Vagina (tissue), 2 donors: ENCODE measurements around the gene CRACR2B. TPM values are rescaled to one million over a fixed set of nuclear protein-coding genes. Genes with fewer than 3 reads are reported as not detected.

ENCODE experiments used
- DNase-seq, 2 donors: peaks; one replicate each; pipeline ENCODE4 v3.0.0-alpha.2; 2017; ENCODE audit errors: extremely low spot score in 2 of 2
- H3K27ac ChIP-seq: fragments of 200-600 bp; sonication (generic); one replicate; pipeline ENCODE4 v1.5.1; 2019
- H3K27me3 ChIP-seq: fragments of 200-600 bp; sonication (generic); one replicate; pipeline ENCODE4 v1.5.1; 2019
- H3K36me3 ChIP-seq, 2 donors: fragments of 200-600 bp; sonication (generic); one replicate each; pipeline ENCODE4 v1.5.1; 2017 to 2019
- H3K4me1 ChIP-seq: fragments of 200-600 bp; sonication (generic); one replicate; pipeline ENCODE4 v1.5.1; 2019
- H3K4me3 ChIP-seq, 2 donors: fragments of 200-600 bp; sonication (generic); 1 replicate in 1 of 2; 2 replicates in 1 of 2; pipeline ENCODE4 v1.5.1; 2016 to 2019
- H3K9me3 ChIP-seq: fragments of 200-600 bp; sonication (generic); one replicate; pipeline ENCODE4 v1.5.1; 2019
- POLR2A ChIP-seq, 2 donors: fragments of 450-650 bp; IDR thresholded peaks; one replicate each; pipeline ENCODE4 v1.6.1; 2017; ENCODE audit warnings: antibody characterized with exemption in 2 of 2, mild to moderate bottlenecking in 2 of 2, moderate library complexity in 2 of 2
- POLR2AphosphoS5 ChIP-seq, 2 donors: sonication (generic); formaldehyde crosslinking; IDR thresholded peaks; one replicate each; pipeline ENCODE4 v1.9.0; 2017; ENCODE audit warnings: antibody characterized with exemption in 2 of 2, mild to moderate bottlenecking in 2 of 2, low read depth in 1 of 2; ENCODE audit not compliant: insufficient read depth in 1 of 2
- intact Hi-C: fragments of 100-400 bp; cut with DNase I; formaldehyde crosslinking; loops from one replicate; pipeline ENCODE4 v1.15.1; 2023
- total RNA-seq: library from RNA; depleted of rRNA; stranded (reverse); fragments of >200 nt; gene quantifications from one replicate; pipeline ENCODE4 v1.2.3, GENCODE V29; 2016
- TF ChIP-seq, protein P1 (sequence below), 3 experiments: fragments of 450-650 bp in 2 of 3; fragments of 200-600 bp in 1 of 3; sonication (generic) in 1 of 3; IDR thresholded peaks; one replicate each; pipeline ENCODE4 v1.5.1; 2017 to 2019; ENCODE audit warnings: antibody characterized with exemption in 3 of 3, mild to moderate bottlenecking in 2 of 3, moderate library complexity in 2 of 3

The CRACR2B gene
- total RNA-seq, 1 donor from 2014 or later, result 4.9 TPM

DNA sequence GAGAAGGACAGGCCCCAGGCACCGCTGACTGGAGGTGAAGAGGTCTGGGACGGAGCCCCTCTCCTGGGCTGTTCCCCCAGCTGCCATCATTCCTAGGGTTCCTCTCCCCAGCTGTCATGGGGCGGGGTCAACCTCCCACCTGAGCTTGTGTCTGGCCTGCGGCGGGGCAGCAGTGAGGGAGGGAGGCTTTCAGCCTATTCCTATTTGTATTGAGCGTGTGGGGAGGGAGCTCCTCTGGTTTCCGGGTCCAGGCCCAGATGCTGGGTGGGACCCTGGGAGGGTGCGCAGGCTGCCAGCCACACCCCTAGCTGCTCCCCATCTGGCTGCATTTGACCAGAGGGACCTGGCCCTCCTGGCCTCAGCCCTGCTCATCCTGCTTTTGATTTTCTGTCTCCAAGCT, 28.7 kb downstream of the CRACR2B start:
- no peak overlapping the region for H3K27ac ChIP-seq
- H3K9me3 ChIP-seq, result no peaks in the 10 kb centered on the region
- intact Hi-C loops, result no loop called here
- no peaks in the 10 kb centered on the region for H3K27me3 ChIP-seq
- peaks cover 50% of the 10 kb centered on the region for H3K4me1 ChIP-seq
- no peaks in the 10 kb centered on the region for H3K36me3 ChIP-seq
- DNase-seq, result no peak
- no peak overlapping the region for H3K4me3 ChIP-seq
- TF ChIP-seq POLR2A (IDR thresholded peaks at IDR 0.05), result no peak
- TF ChIP-seq, protein P1, sequence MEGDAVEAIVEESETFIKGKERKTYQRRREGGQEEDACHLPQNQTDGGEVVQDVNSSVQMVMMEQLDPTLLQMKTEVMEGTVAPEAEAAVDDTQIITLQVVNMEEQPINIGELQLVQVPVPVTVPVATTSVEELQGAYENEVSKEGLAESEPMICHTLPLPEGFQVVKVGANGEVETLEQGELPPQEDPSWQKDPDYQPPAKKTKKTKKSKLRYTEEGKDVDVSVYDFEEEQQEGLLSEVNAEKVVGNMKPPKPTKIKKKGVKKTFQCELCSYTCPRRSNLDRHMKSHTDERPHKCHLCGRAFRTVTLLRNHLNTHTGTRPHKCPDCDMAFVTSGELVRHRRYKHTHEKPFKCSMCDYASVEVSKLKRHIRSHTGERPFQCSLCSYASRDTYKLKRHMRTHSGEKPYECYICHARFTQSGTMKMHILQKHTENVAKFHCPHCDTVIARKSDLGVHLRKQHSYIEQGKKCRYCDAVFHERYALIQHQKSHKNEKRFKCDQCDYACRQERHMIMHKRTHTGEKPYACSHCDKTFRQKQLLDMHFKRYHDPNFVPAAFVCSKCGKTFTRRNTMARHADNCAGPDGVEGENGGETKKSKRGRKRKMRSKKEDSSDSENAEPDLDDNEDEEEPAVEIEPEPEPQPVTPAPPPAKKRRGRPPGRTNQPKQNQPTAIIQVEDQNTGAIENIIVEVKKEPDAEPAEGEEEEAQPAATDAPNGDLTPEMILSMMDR (IDR thresholded peaks at IDR 0.05), result no peak
- no peak for TF ChIP-seq POLR2AphosphoS5 (IDR thresholded peaks at IDR 0.05; ENCODE audit: insufficient read depth in 1 of 2, low read depth in 1 of 2)

DNA sequence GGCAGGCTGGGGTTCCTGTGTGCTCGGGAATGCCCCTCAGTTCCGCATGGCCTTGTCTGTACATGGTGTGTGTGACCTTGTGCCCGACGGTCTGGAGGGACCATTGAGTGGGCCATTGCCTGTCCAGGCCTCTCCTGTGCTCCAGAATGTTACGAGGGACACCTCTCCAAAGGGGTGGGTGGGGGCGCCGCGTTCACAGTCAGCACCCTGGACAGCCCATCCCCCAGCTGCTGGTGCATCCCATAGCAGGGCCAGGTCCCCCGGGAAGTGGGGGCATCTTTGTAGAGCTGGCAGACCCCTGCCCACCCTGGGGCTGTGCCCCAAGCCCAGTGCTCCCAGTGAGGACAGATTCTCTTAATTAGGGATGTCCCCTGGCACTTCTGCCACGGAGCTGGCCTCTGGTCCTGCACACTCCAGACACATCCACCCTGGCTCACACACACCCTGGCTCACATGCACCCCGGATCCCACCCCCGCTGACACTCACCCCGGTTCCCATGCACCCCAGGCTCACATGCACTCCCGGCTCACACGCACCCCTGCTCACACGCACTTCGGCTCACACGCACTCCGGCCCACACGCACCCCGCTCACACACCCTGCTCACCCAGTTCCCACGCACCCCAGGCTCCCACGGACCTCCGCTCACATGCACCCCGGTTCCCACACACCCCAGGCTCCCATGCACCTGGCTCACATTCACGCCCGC, 30.5 kb downstream of the CRACR2B start:
- H3K27ac ChIP-seq, result no peak overlapping the region
- H3K4me1 ChIP-seq, result peaks cover 53% of the 10 kb centered on the region
- no peaks in the 10 kb centered on the region for H3K9me3 ChIP-seq
- no peak for DNase-seq
- intact Hi-C loops, result no loop called here
- H3K27me3 ChIP-seq, result no peaks in the 10 kb centered on the region
- TF ChIP-seq POLR2A (IDR thresholded peaks at IDR 0.05), result no peak
- TF ChIP-seq, protein P1 (IDR thresholded peaks at IDR 0.05), result no peak
- no peak for TF ChIP-seq POLR2AphosphoS5 (IDR thresholded peaks at IDR 0.05; ENCODE audit: insufficient read depth in 1 of 2, low read depth in 1 of 2)
- peaks cover 0 to 7% of the 10 kb centered on the region in 2 donors for H3K36me3 ChIP-seq
- no peak overlapping the region for H3K4me3 ChIP-seq

DNA sequence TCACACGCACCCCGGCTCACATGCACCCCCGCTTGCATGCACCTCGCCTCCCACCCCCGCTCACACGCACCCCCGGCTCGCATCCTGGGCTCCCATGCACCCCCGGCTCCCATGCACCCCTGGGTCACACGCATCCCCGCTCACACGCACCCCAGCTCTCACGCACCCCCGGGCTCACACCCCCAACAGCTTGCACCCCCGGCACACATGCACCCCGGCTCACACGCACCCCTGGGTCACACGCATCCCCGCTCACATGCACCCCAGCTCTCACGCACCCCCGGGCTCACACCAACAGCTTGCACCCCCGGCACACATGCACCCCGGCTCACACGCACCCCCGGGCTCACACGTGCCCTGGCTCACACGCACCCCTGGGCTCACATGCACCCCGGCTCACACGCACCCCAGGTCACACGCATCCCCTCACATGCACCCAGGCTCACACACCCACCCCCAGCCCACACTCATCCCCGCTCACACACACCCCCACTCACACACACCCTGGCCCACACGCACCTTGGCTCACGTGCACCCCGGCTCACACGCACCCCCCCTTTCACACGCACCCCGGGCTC, 31.1 kb downstream of the CRACR2B start:
- TF ChIP-seq, protein P1 (IDR thresholded peaks at IDR 0.05), result no peak
- TF ChIP-seq POLR2AphosphoS5 (IDR thresholded peaks at IDR 0.05; ENCODE audit: insufficient read depth in 1 of 2, low read depth in 1 of 2) (no peak), POLR2A (IDR thresholded peaks at IDR 0.05) (no peak)
- peaks cover 0 to 7% of the 10 kb centered on the region in 2 donors for H3K36me3 ChIP-seq
- H3K27ac ChIP-seq, result no peak overlapping the region
- H3K9me3 ChIP-seq, result no peaks in the 10 kb centered on the region
- intact Hi-C loops, result no loop called here
- H3K4me1 ChIP-seq, result peaks cover 50% of the 10 kb centered on the region
- H3K27me3 ChIP-seq, result no peaks in the 10 kb centered on the region
- DNase-seq, result no peak
- H3K4me3 ChIP-seq, result no peak overlapping the region

GRCh38 chr11:859394-860131, 31.8 kb downstream of the CRACR2B start:
- peaks cover 50% of the 10 kb centered on the region for H3K4me1 ChIP-seq
- no peak overlapping the region for H3K27ac ChIP-seq
- peak overlapping the region; percentile 18 to 30 for H3K4me3 ChIP-seq
- peaks cover 0 to 7% of the 10 kb centered on the region in 2 donors for H3K36me3 ChIP-seq
- no peaks in the 10 kb centered on the region for H3K27me3 ChIP-seq
- peak in 1 of 2 donors; percentile 50 for TF ChIP-seq POLR2AphosphoS5 (IDR thresholded peaks at IDR 0.05; ENCODE audit: insufficient read depth in 1 of 2, low read depth in 1 of 2)
- TF ChIP-seq, protein P1 (IDR thresholded peaks at IDR 0.05), result no peak
- no peaks in the 10 kb centered on the region for H3K9me3 ChIP-seq
- DNase-seq, result no peak
- intact Hi-C loops, result no loop called here
